Measurements from ENCODE around the gene SRPK2.
A peak's percentile ranks its signal among the peaks of the same experiment; 100 is the strongest.

GRCh38 chr7:105218939-105219770, 169.6 kb downstream of the SRPK2 start:
- TF ChIP-seq POLR2AphosphoS5 (IDR thresholded peaks at IDR 0.05) (peak in 1 of 3 donors; percentile 25), EP300 (IDR thresholded peaks at IDR 0.05) (no peak), POLR2A (IDR thresholded peaks at IDR 0.05) (no peak)
- TF ChIP-seq, protein P1, sequence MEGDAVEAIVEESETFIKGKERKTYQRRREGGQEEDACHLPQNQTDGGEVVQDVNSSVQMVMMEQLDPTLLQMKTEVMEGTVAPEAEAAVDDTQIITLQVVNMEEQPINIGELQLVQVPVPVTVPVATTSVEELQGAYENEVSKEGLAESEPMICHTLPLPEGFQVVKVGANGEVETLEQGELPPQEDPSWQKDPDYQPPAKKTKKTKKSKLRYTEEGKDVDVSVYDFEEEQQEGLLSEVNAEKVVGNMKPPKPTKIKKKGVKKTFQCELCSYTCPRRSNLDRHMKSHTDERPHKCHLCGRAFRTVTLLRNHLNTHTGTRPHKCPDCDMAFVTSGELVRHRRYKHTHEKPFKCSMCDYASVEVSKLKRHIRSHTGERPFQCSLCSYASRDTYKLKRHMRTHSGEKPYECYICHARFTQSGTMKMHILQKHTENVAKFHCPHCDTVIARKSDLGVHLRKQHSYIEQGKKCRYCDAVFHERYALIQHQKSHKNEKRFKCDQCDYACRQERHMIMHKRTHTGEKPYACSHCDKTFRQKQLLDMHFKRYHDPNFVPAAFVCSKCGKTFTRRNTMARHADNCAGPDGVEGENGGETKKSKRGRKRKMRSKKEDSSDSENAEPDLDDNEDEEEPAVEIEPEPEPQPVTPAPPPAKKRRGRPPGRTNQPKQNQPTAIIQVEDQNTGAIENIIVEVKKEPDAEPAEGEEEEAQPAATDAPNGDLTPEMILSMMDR (IDR thresholded peaks at IDR 0.05) = no peak
